ENCODE measurements around the gene LGALS7.

The LGALS7 gene

GRCh38 chr19:38744298-38744681 is 29.0 kb downstream of the LGALS7 start, which contains the start of gene CAPN12:
Gene CAPN12, minus strand, starts transcription at chr19:38744474. Its CDS starts 309 bp downstream, at chr19:38744165.
- DNase-seq (ENCODE audit: low read depth): no peak
- no peak within 1 kb of the TSS for H3K4me3 ChIP-seq (ENCODE audit: control insufficient read depth, low read depth, low read length)
- TF ChIP-seq CTCF (conservative IDR thresholded peaks at IDR 0.05; ENCODE audit: control insufficient read depth, insufficient read depth, low read depth, low read length): no peak

DNA sequence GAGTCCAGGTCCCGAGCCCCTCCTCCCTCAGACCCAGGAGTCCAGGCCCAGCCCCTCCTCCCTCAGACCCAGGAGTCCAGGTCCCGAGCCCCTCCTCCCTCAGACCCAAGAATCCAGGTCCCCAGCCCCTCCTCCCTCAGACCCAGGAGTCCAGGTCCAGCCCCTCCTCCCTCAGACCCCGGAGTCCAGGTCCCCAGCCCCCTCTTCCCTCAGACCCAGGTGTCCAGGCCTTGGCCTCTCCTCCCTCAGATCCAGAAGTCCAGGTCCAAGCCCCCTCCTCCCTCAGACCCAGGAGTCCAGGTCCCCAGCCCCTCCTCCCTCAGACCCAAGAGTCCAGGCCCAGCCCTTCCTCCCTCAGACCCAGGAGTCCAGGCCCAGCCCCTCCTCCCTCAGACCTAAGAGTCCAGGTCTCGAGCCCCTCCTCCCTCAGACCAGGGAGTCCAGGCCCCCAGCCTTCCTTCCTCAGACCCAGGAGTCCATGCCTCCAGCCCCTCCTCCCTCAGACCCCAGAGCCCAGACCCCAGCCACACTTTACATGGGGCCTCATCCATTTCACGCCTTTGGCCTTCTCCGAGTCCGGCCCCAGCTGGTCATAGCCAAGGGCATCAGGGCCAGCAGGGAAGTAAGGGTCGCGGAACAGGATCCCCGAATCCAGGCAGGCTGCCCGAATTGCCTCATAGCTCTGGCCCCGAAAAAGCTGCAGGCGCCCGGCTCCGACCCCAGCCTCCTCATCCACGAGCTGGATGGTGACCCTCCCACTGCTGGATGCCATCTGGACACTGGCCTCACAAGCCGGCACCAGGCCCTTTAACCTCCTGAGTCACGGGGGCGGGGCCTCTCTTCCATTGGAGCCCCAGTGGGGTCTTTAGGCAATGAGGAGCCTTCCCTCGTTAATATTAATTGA is 29.7 kb downstream of the LGALS7 start:
- H3K4me3 ChIP-seq (ENCODE audit: control insufficient read depth, low read depth, low read length): no peak overlapping the region
- DNase-seq (ENCODE audit: low read depth): no peak
- TF ChIP-seq CTCF (conservative IDR thresholded peaks at IDR 0.05; ENCODE audit: control insufficient read depth, insufficient read depth, low read depth, low read length): no peak

DNA sequence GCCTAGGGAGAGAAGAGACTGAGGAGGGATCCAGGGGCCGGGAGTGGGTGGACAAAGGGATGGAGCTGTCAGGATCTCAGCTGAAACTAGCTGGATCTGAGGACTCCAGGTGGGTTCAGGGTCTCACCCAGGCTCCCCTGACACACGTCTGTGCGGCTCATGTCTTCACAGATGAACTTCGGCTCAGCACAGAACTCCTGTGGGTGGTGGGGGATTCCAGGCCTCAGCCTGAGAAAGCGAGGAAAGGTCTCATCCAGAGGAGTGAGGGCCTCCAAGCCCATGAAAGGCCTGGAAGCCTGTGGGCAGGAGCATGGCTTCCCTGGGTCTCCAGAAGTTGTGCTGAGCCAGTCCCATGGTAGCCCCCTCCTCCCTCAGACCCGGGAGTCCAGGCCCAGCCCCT is 30.4 kb downstream of the LGALS7 start:
- TF ChIP-seq CTCF (conservative IDR thresholded peaks at IDR 0.05; ENCODE audit: control insufficient read depth, insufficient read depth, low read depth, low read length): no peak
- no peak for DNase-seq (ENCODE audit: low read depth)
- H3K4me3 ChIP-seq (ENCODE audit: control insufficient read depth, low read depth, low read length): no peak overlapping the region

DNA sequence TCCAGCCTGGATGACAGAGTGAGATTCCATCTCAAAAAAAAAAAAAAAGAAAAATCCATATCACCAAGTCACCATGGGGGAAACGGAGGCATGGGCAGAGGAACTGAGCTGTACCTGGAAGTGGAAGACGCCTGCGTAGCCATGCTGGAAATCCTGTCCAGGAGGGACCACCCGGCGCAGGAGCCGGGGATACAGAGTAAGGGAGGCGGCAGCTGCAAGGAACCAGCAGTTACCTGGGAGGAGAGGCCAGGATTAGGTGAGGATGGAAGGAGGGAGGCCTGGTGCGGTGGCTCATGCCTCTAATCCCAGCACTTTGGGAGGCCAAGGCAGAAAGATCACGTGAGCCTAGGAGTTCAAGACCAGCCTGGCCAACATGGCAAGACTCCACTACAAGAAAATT is 31.0 kb downstream of the LGALS7 start:
- no peak overlapping the region for H3K4me3 ChIP-seq (ENCODE audit: control insufficient read depth, low read depth, low read length)
- TF ChIP-seq CTCF (conservative IDR thresholded peaks at IDR 0.05; ENCODE audit: control insufficient read depth, insufficient read depth, low read depth, low read length): no peak

GRCh38 chr19:38741670-38742069 is 31.6 kb downstream of the LGALS7 start:
- DNase-seq (ENCODE audit: low read depth): no peak
- no peak overlapping the region for H3K4me3 ChIP-seq (ENCODE audit: control insufficient read depth, low read depth, low read length)
- no peak for TF ChIP-seq CTCF (conservative IDR thresholded peaks at IDR 0.05; ENCODE audit: control insufficient read depth, insufficient read depth, low read depth, low read length)

More for the DNA sequence above, 31.0 kb downstream of the LGALS7 start:
- no peak for DNase-seq (ENCODE audit: low read depth)

DNA sequence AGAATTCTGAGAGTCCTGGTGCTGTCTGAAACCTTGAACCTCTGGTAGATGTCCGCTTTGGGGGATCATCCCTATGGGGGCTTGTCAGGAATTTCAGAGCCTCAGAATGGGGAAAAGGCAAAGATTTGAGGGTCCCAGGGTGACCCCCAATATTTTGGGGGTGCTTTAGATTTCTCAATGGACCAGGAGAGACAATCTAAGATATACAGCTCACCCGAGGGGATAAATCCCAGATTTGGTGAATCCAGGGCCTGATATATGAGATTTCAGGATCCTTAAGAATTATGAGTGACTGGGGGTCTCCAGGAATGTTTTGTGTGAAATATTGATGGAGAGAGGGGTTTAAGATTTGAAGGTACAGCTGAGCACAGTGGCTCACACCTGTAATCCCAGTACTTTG is 32.4 kb downstream of the LGALS7 start:
- no peak overlapping the region for H3K4me3 ChIP-seq (ENCODE audit: control insufficient read depth, low read depth, low read length)
- TF ChIP-seq CTCF (conservative IDR thresholded peaks at IDR 0.05; ENCODE audit: control insufficient read depth, insufficient read depth, low read depth, low read length): no peak
- DNase-seq (ENCODE audit: low read depth): no peak

All from fibroblast of mammary gland (primary cell).